Activated CD8-positive, alpha-beta memory T cell treated with anti-CD3 and anti-CD28 coated beads, Interleukin-2, amount 50 U/mL, for 4 hours (primary cell): Measurements from ENCODE around the gene CSDE1.
A peak's percentile ranks its signal among the peaks of the same experiment; 100 is the strongest.
"Not testable (repeated sequence)": the region's sequence is repeated elsewhere in the genome, so short reads cannot be mapped to it uniquely, and the experiment has no call there.

Experiments
- DNase-seq: peaks from one replicate; pipeline ENCODE4 v3.0.0-alpha.2; 2020

The CSDE1 gene

GRCh38 chr1:114757455-114758255 lies at the start of gene CSDE1:
Gene CSDE1, minus strand, starts transcription at chr1:114757984. Its CDS starts 18,094 bp downstream, at chr1:114739890.
- DNase-seq, result peak; percentile 97

DNA sequence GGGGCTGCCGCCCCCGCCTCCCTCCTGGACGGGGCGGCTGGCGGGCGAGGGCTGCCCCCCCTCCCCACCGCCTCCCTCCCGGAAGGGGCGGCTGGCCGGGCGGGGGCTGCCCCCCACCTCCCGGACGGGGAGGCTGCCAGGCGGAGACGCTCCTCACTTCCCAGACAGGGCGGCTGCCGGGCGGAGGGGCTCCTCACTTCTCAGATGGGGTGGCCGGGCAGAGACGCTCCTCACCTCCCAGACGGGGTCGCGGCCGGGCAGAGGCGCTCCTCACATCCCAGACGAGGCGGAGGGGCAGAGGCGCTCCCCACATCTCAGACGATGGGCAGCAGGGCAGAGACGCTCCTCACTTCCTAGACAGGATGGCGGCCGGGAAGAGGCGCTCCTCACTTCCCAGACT lies 46.7 kb upstream of the CSDE1 start:
- not testable (repeated sequence) for DNase-seq

DNA sequence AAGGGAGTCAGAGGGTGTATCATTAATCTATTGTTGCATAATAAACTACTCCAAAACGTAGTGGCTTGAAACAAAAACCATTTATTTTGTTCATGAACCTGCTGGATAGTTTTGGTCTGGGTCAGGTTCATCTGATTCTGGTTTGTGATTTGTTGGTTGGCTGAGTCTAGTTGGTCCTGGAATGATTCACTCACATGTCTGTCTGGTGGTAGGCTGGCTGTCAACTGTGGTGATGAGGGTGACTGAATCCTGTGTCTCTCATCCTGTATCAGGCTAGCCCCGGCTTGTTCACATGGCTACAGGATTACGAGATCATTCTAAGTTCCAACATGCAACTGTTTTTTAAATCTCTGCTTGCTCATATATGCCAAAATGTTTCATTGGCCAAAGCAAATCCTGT lies 45.2 kb upstream of the CSDE1 start:
- DNase-seq, result no peak

GRCh38 chr1:114794038-114794437 lies 36.3 kb upstream of the CSDE1 start:
- DNase-seq, result no peak

GRCh38 chr1:114790581-114790980 lies 32.8 kb upstream of the CSDE1 start:
- DNase-seq, result not testable (repeated sequence)

DNA sequence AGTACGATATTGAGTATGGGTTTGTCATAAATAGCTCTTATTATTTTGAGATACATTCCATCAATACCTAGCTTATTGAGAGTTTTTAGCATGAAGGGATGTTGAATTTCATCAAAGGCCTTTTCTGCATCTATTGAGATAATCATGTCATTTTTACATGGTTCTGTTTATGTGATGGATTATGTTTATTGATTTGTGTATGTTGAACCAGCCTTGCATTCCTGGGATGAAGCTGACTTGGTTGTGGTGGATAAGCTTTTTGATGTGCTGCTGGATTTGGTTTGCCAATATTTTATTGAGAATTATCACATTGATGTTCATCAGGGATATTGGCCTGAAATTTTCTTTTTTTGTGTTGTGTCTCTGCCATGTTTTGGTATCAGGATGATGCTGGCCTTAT lies 28.7 kb upstream of the CSDE1 start:
- DNase-seq, result not testable (repeated sequence)

- no peak for DNase-seq
These were observed 24.7 kb upstream of the CSDE1 start for GRCh38 chr1:114782476-114782875.

GRCh38 chr1:114780344-114781226 lies 22.8 kb upstream of the CSDE1 start, which contains the start of gene SIKE1:
Gene SIKE1, minus strand, starts transcription at chr1:114780685. Its CDS starts 78 bp downstream, at chr1:114780607.
- DNase-seq, result peak; percentile 91

DNA sequence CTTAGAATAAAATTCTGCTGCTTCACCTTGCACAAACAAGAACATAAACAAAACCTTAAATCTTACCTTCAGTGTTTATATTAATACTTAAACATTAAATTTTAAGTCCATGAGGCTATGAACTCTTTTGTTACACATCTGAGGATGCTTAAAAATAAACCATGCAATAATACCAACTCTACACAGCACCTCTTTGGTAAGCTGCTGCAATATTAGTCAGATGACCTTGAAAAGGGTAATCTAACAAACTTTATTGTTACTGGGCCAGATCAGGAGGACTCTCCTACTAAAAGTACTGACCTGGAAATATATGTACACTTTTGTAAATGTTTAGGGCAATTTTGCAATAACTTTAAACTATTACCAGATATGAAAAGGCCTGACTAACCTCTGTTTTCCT lies 21.9 kb upstream of the CSDE1 start:
- DNase-seq, result no peak

DNA sequence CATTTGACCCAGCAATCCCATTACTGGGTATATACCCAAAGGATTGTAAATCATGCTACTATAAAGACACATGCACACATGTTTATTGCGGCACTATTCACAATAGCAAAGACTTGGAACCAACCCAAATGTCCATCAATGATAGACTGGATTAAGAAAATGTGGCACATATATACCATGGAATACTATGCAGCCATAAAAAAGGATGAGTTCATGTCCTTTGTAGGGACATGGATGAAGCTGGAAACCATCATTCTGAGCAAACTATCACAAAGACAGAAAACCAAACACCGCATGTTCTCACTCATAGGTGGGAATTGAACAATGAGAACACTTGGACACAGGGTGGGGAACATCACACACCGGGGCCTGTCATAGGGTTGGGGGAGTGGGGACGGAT lies 18.9 kb upstream of the CSDE1 start:
- DNase-seq, result not testable (repeated sequence)

- DNase-seq, result no peak
These were observed 14.2 kb upstream of the CSDE1 start for GRCh38 chr1:114771992-114772391.

- DNase-seq, result no peak
These were observed 13.2 kb upstream of the CSDE1 start for GRCh38 chr1:114770989-114771388.

DNA sequence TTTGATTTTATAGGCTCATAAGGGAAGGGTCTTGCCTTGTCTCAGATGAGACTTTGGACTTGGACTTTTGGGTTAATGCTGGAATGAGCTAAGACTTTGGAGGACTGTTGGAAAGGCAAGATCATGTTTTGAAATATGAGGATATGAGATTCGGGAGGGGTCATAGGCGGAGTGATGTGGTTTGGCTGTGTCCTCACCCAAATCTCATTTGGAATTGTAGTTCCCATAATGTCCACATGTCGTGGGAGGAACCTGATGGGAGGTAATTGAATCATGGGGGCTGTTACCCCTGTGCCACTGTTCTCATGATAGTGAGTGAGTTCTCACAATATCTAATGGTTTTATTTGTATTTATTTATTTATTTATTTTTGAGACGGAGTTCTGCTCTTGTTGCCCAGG lies 6.9 kb upstream of the CSDE1 start:
- DNase-seq, result no peak

- DNase-seq, result no peak
These were observed 560 bp upstream of the CSDE1 start for GRCh38 chr1:114758256-114758832.

GRCh38 chr1:114756949-114757454 lies 782 bp downstream of the CSDE1 start:
- DNase-seq, result no peak

DNA sequence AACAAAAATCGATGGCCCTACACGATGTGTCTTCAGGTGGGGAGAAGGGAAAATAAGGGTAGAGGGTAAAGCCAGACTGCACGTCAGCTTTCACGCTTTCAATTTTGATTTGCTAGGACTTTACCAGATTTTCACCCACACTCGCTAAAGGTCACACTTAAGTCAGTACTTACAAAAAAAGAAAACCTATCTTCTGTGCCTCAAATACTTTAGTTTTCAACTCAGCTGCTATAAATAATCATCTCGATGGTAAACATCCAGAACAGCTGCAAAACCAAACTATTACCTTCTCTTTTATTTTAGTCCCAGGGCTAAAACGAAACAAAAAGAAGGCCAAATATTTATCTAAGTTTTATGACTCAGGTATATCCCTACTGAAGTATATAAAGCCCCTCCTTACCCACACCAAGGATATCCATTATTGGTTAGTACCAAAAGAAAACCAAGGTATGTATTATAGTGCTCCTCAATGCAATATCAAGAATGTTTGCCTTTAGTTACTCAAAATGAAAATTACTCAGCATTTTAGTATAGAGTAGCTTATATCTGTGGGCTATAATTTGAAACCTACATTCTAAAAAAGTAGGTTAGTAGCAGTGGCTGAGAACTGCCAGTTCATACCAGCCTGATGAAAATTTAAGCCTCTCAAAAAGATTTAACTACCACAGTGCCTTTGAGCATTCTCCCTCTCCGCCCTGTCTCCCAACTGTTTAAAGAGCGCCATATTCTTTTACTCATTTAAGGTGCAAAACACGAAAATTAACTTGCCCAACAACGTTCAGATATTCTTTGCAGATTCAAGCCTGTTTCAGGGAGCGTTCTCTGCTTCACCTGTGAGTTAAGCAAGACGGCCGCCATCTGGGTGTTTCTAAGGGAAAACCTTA lies 1.5 kb downstream of the CSDE1 start:
- DNase-seq, result no peak

GRCh38 chr1:114755006-114755931 lies 2.5 kb downstream of the CSDE1 start:
- no peak for DNase-seq

GRCh38 chr1:114753702-114754101 lies 4.1 kb downstream of the CSDE1 start:
- peak; percentile 27 for DNase-seq

DNA sequence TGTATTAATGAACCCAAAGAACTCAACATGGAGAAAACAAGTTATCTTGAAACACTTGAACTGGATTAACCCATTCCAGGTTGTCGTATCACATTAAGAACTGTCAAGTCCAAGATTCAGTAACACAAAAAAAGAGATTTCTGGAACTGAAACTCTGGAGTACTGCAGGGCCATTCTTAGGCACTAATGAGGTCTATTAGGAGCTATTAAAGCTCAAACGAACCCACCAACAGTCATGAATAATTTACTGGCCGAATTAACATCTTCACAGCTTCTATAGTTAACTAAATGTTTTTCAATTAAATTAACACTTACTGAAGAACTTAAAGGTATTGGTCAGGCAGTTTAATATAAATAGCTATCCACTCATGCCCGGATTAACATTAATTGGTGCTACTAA lies 4.6 kb downstream of the CSDE1 start:
- no peak for DNase-seq

DNA sequence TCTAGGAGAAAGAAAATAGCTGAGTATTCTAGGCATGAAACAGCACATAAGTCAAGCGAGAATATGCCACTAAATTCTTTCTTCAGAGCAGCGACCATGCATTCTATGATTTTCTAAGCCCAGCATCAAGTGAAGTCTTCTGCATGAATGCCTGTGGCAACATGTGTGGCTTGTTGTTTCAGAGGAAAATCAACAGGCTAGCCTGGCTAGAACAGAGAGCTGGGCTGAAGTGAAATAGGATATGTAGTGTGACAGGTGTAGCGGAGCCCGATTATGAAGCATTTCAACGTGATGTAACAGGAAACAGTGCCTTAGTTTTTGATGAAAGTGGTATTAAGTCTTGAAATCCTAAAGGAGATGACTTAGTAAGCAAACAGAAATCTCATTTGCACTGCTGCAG lies 7.0 kb downstream of the CSDE1 start:
- DNase-seq, result no peak

DNA sequence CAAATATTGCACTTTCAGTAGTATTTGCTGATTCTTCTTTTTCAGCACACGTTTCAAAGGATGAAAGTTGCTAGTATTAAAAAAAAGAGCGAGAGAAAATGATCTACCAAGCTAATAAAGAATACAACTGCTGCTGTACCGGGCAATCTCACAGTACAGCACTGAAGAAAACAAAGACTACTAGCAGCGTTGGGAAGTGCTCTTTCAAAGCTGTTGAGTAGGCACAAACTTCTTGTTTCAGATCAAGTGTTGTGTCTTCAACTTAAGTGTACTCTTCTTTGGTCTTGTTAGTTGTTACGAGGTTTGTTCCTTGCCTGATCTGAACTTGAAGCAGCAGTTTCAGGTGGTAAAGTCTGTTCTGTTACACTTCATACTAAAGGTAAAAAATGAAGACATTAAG lies 7.9 kb downstream of the CSDE1 start:
- no peak for DNase-seq
